Subcutaneous abdominal adipose tissue (tissue), 5 donors: ENCODE results near the gene SMAD3.
A peak's percentile ranks its signal among the peaks of the same experiment; 100 is the strongest.

Experiments used
- H3K27ac ChIP-seq: one replicate; pipeline ENCODE4 v1.7.0; 2013; ENCODE audit warnings: low read depth, mild to moderate bottlenecking, inconsistent platforms, low read length, moderate library complexity
- H3K27me3 ChIP-seq, 5 donors: one replicate each; pipeline ENCODE4 v1.7.0; 2013; ENCODE audit warnings: low read length in 5 of 5, inconsistent platforms in 1 of 5; ENCODE audit not compliant: control insufficient read depth in 5 of 5, insufficient read depth in 4 of 5
- H3K36me3 ChIP-seq, 5 donors: one replicate each; pipeline ENCODE4 v1.7.0; 2013; ENCODE audit warnings: low read length in 5 of 5; ENCODE audit not compliant: control insufficient read depth in 5 of 5, insufficient read depth in 5 of 5
- H3K4me1 ChIP-seq, 5 donors: one replicate each; pipeline ENCODE4 v1.7.0; 2013; ENCODE audit warnings: low read length in 5 of 5, mild to moderate bottlenecking in 3 of 5, moderate library complexity in 1 of 5; ENCODE audit not compliant: control insufficient read depth in 5 of 5, insufficient read depth in 5 of 5
- H3K4me3 ChIP-seq, 5 donors: one replicate each; pipeline ENCODE4 v1.7.0; 2013; ENCODE audit warnings: low read length in 5 of 5, low read depth in 1 of 5
- H3K9ac ChIP-seq, 5 donors: one replicate each; pipeline ENCODE4 v1.7.0; 2013; ENCODE audit warnings: low read length in 5 of 5, mild to moderate bottlenecking in 4 of 5, moderate library complexity in 3 of 5
- H3K9me3 ChIP-seq, 5 donors: one replicate each; pipeline ENCODE4 v1.7.0; 2013; ENCODE audit warnings: low read length in 5 of 5; ENCODE audit not compliant: control insufficient read depth in 5 of 5
- donor health status: healthy.
- donor health status: healthy.
- donor health status: healthy.
- donor health status: healthy.
- donor health status: healthy.

SMAD3 gene

GRCh38 chr15:67061811-67062368 is 3.5 kb upstream of the SMAD3 start:
- no peaks in the 10 kb centered on the region for H3K9me3 ChIP-seq
- no peaks in the 10 kb centered on the region for H3K36me3 ChIP-seq
- H3K4me3 ChIP-seq: no peak overlapping the region
- H3K4me1 ChIP-seq: peaks cover 0 to 40% (median 34%) of the 10 kb centered on the region in 5 donors
- H3K27me3 ChIP-seq: no peaks in the 10 kb centered on the region
- no peak overlapping the region for H3K27ac ChIP-seq
- H3K9ac ChIP-seq: no peak overlapping the region

- H3K36me3 ChIP-seq: no peaks in the 10 kb centered on the region
- H3K27me3 ChIP-seq: no peaks in the 10 kb centered on the region
- no peaks in the 10 kb centered on the region for H3K9me3 ChIP-seq
- no peak overlapping the region for H3K4me3 ChIP-seq
- H3K9ac ChIP-seq: no peak overlapping the region
- H3K4me1 ChIP-seq: peaks cover 0 to 41% (median 34%) of the 10 kb centered on the region in 5 donors
- no peak overlapping the region for H3K27ac ChIP-seq
Measured at GRCh38 chr15:67062369-67062985, 2.9 kb upstream of the SMAD3 start.

GRCh38 chr15:67063689-67064606 is 1.5 kb upstream of the SMAD3 start:
- Histone ChIP-seq H3K4me3 (peak overlapping the region; percentile 48 to 93 (median 58)), H3K27ac (peak overlapping the region; percentile 84), H3K9me3 (no peaks in the 10 kb centered on the region), H3K36me3 (no peaks in the 10 kb centered on the region), H3K4me1 (peaks cover 1 to 51% (median 40%) of the 10 kb centered on the region in 5 donors), H3K9ac (peak overlapping the region in 3 of 5 donors; percentile 79 to 81 (median 81)), H3K27me3 (no peaks in the 10 kb centered on the region)

- Histone ChIP-seq H3K27ac (peak overlapping the region; percentile 84), H3K9ac (peak overlapping the region in 4 of 5 donors; percentile 72 to 81 (median 80)), H3K36me3 (no peaks in the 10 kb centered on the region), H3K4me3 (peak overlapping the region; percentile 48 to 93 (median 58)), H3K9me3 (no peaks in the 10 kb centered on the region), H3K4me1 (peaks cover 1 to 50% (median 41%) of the 10 kb centered on the region in 5 donors), H3K27me3 (no peaks in the 10 kb centered on the region)
Measured at GRCh38 chr15:67064607-67065530, 533 bp upstream of the SMAD3 start.

GRCh38 chr15:67066041-67066958 is 898 bp downstream of the SMAD3 start:
- H3K4me3 ChIP-seq: peak overlapping the region; percentile 86 to 96 (median 93)
- H3K36me3 ChIP-seq: peaks cover 0 to 7% (median 3%) of the 10 kb centered on the region in 5 donors
- peak overlapping the region; percentile 89 for H3K27ac ChIP-seq
- no peaks in the 10 kb centered on the region for H3K27me3 ChIP-seq
- H3K9me3 ChIP-seq: no peaks in the 10 kb centered on the region
- H3K4me1 ChIP-seq: peaks cover 1 to 56% (median 45%) of the 10 kb centered on the region in 5 donors
- H3K9ac ChIP-seq: peak overlapping the region; percentile 57 to 94 (median 84)

GRCh38 chr15:67066959-67067853 is 1.8 kb downstream of the SMAD3 start:
- peak overlapping the region; percentile 86 to 96 (median 93) for H3K4me3 ChIP-seq
- H3K4me1 ChIP-seq: peaks cover 1 to 57% (median 45%) of the 10 kb centered on the region in 5 donors
- no peaks in the 10 kb centered on the region for H3K27me3 ChIP-seq
- H3K36me3 ChIP-seq: peaks cover 0 to 9% (median 3%) of the 10 kb centered on the region in 5 donors
- H3K27ac ChIP-seq: peak overlapping the region; percentile 89
- H3K9me3 ChIP-seq: no peaks in the 10 kb centered on the region
- peak overlapping the region; percentile 57 to 94 (median 84) for H3K9ac ChIP-seq

- Histone ChIP-seq H3K4me1 (peaks cover 1 to 64% (median 45%) of the 10 kb centered on the region in 5 donors), H3K4me3 (peak overlapping the region; percentile 86 to 96 (median 93)), H3K9ac (peak overlapping the region; percentile 57 to 94 (median 84)), H3K27me3 (no peaks in the 10 kb centered on the region), H3K9me3 (no peaks in the 10 kb centered on the region), H3K27ac (peak overlapping the region; percentile 89), H3K36me3 (peaks cover 0 to 9% (median 3%) of the 10 kb centered on the region in 5 donors)
Measured at GRCh38 chr15:67067930-67068551, 2.6 kb downstream of the SMAD3 start.
